HG03575 (cell line): ENCODE measurements around the gene LHX6.

Experiments used
- ATAC-seq: cut with Tn5 transposase; IDR thresholded peaks from one replicate; pipeline ENCODE4 v1.9.1; 2021; ENCODE audit not compliant: unreplicated experiment, insufficient number of reproducible peaks, low FRiP score; ENCODE audit errors: extremely low read depth

The LHX6 gene

DNA sequence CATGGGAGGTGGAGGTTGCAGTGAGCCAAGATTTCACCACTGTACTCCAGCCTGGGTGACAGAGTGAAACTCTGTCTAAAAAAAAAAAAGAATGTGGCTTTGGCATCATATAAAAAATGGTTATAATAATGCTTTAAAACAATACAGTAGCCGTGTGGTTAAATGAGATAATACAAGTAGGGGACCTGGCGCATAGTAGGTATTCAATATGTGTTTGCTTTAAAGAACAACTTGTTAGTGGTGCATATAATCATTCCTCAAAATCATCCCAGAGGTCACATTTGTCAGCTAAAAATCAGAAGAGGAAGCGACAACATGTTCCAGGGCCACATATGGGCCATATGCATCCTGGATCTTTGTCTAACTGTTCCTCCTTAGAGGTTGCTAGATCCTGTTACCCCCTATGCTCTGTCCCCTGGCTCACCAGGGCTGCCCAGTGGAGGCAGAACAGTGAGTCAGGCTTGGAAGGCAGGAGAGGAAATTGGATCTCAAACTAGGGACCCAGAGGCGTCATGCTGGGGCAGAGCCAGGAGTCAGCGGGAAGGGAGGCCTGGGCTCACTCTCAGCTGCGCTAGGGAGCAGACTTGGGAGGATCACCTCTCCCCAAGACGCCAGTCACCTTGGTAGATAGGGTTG lies 27.7 kb downstream of the LHX6 start:
- ATAC-seq: no peak

DNA sequence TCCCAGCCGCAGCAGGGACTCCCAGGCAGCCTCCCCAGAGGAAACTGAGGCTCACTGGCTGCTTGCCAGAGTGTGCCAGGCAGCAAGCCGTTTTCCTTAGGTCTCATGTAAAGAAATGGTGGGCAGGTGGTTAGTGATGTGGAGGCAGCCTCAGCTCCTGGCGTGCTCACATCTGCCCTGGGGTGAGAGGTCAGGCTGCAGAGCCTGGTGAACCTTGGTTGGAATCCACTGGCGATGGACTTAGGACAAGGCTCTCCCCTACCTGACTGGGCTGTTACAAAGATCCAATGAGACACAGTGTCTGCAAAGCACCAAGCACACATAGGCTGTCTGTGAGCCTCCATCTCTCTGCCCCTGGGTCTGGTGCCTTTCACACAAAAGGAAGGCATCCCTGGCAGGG lies 30.9 kb downstream of the LHX6 start:
- ATAC-seq: no peak

DNA sequence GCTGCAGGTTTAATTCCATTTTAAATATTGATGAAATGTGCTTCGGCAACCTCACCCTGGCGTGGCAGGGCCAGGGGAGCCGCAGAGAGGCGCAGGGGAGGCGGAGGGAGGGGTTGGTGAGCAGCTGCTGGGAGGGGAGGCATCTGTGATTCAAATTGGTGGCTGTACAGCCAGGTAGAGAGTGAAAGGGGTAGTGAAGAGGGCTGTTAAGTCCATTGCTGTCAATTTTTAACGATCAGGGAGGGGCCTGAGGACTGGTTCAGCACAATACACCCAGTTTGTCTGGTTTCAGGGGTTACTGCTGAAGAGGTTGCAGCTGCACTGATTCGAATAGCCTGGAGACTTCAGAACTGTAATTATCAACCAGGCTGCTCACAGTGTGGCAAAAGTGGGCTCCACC lies 31.3 kb downstream of the LHX6 start:
- ATAC-seq: no peak

DNA sequence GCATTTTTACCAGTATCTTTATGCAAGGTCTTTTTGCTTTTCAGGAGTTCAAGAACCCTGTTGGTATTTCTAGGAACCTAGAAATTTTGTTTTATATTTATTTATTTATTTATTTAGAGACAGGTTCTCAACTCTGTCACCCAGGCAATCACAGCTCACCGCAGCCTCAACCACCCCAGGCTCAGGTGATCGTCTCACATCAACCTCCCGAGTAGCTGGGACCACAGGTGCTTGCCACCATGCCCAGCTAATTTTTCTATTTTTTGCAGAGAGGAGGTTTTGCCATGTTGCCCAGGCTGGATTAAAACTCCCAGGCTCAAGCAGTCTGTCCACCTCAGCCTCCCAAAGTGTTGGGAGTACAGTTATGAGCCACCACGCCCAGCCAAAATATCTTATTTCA lies 32.9 kb downstream of the LHX6 start:
- ATAC-seq: no peak

DNA sequence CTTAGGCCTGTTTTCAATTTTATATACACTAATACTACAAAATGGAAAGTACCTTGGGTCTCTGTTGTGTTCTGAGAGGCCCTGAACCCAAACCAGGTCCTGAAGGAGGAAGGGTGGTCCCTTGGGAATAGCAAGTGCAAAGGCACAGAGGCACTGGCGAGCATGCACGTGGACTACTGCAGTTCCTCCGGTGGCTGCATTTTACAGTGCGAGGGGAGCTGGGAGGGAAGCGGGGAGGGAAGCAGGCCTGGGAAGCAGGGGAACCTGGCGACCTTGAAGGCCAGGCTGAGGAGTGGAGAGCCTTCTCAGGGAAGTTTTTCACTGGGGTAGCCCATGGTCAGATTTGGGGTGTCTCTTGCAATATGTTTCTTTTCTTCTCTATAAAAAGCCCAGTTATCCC lies 35.1 kb downstream of the LHX6 start:
- ATAC-seq: no peak

DNA sequence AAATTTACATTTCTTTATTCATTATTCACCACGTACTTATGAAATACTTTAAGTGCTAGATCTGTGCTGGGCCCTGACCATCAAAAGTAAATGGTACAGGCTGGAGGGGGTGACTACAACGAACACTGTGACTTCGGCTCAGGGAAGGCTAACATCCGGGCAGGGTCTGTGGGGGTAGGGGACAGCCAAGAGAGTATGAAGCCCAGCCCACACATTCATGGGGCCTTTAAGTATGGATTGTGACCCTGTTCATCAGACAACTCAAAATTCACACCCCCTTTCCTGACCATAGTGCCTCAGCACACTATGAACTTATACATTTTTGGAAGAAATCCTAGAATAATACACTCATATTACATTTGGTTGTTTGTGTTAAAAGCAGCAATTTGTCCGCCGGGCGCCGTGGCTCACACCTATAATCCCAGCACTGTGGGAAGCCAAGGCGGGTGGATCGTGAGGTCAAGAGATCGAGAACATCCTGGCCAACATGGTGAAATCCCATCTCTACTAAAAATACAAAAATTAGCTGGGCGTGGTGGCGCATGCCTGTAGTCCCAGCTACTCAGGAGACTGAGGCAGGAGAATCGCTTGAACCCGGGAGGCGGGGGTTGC lies 35.7 kb downstream of the LHX6 start:
- no peak for ATAC-seq

DNA sequence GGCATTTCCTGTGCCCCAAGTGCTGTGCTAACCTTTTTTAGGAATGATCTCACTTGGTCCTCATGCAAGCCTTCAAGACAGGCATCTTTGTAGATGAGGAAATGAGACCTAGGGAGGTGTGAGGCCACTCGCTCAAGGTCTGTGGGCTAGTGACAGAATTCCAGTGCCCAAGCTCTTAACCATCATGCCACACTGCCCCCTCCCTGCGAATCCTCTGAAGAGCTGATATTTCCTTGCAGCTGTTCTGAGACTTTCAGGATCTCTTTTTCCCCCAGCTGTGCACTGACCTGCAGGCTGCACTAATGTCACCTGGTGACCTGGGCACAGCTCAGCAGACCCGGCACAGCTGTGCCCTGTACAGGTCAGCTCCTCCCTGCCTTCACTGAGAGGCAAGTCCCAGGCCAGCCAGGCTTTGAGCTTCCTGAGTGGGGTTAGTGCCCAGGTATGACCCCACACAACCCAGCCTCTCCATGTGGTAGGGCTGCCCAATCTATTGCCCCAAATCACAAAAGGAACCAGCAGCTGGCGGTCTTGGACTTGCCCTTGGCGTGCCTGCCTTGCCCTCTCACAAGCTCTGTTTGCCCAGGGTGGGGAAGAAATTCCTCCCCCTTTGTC lies 36.4 kb downstream of the LHX6 start:
- ATAC-seq: no peak

DNA sequence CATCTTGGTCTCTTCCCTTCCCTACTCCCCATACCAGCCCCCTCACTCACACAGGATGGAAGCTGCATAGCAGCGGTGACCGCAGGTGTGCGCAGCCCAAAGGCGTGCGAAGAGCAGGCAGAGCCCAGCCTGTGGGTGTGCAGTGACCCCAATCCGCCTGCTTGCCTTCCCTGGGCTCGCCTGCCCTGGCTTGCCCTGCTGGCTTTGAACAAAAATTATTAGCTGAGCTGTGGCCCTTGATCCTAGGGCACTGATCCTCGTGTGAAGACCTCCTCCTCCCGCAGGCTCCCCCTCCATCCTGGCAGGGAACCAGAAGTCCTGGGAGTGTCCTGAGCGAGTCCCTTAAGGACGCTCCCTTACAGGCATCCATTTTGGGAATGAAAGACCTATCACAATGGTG lies 37.2 kb downstream of the LHX6 start:
- ATAC-seq: no peak

DNA sequence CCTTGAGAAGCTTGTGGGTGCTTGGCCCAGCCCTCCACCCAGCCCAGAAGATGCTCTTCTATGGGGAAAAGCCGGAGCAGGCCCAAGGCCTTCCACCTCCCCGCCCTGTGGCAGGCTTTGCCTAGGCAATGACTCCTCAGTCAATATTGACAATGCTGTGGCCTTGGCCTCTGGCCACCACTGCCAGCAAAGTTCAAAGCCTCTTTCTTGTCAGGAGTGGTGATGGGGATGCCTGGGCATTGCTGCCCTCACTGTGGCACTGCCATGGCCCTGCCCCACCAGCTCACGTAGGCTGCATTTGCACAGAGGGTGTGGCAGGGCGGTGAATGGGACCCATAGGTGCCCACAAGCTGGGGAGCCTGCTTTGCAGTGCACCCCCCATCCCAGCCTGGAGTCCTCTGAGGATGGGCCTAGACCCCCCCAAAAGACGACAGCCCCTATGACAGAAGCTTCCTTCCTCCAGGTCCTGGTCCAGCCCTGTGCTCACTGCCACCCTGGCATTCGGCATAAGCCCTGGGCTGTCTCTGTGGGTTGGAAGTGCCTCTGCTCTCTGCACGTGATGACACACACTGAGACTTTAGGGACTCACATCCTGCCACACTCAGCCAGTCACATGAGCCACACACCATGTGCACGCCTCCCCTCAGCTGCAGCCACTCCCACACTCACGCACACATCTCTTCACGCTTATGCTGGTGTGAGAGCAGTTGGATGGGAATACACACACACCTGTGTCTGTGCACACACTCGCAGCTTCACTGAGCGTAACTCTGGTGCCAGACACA lies 38.0 kb downstream of the LHX6 start:
- ATAC-seq: no peak

DNA sequence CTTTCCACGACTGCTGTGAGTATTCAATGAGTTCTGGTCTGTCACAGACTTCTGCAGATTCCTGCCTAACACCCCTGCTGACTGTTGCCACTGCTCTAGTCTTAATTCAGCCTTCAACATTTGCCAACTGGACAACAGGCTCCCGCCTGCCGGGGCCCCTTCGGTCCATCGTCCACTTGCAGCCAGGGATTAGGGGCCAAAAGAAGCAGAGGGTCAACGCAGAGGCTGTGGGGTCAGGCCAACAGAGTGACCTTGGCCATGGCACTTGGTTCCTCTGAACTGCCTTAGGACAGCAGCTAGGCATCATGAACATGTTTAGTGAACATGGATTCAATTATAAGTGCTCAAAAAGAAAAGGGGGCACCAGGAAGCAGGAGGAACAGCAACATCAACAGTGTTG lies 40.4 kb downstream of the LHX6 start:
- no peak for ATAC-seq

DNA sequence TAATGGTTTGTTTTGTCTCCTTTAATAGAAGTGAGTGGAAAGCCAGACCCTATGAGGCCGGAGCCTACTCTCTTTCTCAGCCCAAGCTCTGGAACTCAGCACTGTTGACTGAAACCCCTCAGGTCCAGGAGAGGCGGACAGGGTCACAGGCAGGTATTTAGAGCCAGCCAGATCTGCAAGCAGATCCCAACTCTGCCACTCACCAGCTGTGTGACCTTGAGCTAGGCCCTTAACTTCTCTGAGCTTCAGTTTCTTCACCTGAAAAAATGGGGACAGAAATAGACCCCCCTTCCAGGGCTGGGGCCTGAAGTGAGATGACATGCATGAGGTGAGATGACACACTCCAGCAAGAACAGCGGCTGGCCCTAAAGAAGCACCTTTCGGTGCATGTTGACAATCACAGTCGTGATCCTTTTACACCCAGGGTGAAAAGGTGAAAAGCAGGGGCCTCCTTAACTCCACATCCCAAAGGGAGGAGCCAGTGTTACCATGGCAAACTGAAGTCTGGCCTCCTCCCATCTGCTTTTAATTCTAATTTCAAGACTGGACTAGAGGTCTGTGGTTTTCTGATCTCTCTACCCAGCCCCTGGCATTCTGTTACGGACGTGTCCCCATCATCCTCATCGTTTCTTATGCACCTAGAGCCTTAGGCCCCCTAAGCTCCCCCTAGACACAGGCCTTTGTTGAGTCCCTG lies 41.8 kb downstream of the LHX6 start:
- ATAC-seq: no peak

DNA sequence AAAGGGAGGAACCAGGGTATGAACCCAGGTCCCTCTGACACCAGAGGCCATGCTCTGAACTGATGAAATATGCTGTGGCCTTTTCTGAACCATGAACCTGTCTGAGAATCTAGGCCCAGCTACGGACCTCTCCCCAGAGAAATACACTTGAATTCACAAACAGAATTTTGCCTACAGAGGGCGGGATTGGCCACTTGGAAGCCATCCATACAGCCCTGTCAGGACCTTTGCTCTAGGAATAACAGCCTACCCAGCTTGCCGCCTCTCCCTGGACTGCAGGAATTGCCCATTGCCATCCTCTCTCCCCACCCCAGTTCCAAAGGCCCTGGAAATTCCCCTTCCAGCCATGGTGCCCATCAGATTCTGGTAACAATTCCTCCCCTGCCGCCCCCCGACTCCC lies 42.5 kb downstream of the LHX6 start:
- no peak for ATAC-seq

DNA sequence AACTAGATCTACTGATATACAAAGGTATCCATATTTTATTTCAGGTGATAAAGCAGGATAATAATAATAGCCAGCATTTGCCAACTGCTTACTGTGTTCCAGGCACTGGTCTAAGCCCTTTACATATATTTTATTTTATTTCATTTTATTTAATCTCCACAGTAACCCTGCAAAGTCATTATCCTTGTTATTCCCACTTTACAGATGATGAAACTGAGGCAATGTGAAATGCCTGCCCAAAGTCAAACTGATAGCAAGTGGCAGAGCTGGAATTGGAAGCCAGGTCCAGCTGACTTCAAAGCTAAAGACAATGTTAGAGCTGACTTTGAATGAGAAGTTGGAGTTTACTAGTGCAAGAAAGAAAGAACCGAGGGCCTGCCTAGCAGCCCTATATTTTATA lies 44.2 kb downstream of the LHX6 start:
- ATAC-seq: no peak

DNA sequence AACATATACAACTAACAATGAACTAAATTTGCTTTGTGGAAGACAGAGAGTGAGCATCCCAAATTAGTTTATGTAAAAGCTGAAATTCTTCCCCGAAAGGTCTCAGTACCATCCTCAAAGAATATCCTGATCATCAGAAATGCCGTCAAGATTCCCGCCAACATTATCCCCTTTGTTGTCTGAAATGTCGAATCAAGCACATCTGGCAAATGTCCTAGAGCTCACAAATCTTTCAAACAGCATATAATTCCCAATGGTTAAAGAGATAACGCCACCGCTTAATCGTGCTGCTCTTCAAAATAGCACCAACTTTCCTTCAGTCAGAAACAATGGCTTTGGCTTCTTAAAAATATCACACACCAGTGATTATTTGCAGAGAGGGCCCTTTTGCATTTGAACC lies 45.3 kb downstream of the LHX6 start:
- ATAC-seq: no peak

DNA sequence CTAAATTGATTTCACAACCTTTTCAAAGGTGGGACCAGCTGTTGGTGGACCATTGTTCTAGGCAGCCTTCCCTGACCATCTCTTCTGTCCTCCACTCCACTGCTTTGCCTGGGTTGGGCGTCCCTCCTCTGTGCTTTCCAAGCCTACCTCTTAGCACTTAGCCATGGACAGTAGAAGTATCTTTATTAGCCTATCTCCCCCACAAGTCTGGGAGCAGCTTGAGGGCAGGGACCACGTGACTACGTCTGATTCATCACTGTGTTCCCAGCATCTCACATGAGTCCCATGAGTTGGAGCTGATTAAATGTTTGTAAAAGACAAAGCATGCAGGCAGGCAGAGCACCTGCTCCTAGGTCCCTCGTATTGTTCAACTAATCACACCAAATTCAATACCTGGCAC lies 48.1 kb downstream of the LHX6 start:
- ATAC-seq: no peak

DNA sequence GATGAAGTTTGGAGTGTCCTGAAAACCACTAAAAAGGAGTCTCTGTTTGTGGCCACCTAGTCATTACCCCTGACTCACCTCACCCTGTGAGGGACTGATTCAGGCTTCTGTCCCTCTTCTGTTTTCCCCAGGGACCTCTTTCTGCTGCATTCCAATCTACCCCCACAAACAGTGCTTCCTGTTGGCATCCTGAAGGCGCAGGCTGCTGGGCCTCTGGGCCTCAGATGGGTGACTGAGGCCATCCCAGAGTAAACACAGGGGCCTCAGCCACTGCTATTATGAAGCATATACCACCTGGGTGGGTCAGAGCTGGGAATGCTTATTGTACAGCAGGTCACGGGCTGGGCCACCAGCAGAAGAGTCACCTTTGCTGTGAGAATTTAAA lies 49.1 kb downstream of the LHX6 start:
- no peak for ATAC-seq

DNA sequence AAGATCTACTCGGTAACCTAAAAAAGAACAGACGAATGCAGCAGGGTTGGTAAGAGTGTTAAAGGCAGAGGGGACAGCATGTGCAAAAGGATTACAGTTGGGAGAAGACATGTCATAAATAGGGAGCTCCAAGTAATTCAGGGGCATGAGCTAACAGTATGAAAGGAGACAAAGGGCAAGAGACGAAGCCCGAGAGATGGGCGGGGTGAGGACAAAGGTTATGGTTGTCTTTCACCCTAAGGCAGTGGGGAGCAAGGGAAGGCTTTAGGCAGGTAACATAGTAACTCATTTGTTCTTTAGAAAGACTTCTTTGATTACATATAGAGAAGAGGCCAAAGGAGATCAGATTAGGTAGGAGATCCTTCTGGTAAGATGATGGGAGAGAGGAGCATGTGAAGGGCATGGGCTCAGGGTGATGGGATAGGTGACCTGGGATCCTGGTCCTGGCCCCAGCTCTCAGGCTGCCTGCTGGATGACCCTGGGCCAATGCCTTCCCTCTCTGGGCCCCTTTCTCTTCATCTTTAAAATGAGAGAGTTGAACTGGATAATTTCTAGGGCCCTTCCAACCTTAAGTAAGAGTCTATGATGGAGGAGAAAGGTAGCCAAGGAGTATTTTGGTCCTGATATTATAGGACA lies 49.6 kb downstream of the LHX6 start:
- ATAC-seq: no peak

DNA sequence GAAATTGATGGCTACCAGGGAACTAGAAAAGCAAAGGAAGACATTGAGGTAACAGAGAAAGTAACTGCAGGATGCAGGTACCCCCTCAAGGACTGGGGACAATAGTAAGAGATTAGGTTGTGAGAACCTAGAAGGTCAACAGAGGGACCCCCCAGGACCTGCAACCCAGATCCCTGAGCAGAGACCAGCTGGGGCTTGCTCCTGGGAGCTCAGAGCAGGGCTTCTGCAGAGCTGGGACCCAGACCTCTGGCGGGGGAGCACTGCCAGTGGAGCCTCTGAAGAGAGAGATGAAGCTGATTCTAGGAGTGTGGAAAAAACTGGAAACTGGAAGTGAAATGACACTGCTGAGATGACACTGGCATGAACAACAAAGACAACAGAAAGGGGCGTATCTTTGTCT lies 51.8 kb downstream of the LHX6 start:
- no peak for ATAC-seq

DNA sequence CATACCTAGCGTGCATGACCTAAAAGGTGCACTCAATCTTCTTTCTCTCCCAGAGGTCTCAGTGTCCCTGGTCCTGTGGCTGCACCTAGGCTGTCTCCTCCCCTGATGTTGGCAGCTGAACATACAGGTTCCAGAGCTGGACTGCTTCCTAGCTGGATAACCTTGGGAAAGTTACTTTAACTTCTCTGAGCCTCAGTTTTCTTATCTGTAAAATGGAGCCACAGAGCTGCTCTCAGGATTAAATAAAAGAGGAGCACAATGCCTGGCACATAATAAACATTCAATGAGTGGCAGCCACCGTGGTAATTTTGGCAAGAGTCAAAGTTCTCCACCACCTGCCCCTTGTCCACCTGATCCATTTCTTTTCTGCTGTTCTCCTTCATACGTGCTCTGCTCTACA lies 55.1 kb downstream of the LHX6 start:
- no peak for ATAC-seq
